EL (cell line): ENCODE data around the gene AMOTL1.

Experiments used
- DNase-seq: peaks from one replicate; pipeline ENCODE4 v3.0.0-alpha.2; 2016

The AMOTL1 gene

DNA sequence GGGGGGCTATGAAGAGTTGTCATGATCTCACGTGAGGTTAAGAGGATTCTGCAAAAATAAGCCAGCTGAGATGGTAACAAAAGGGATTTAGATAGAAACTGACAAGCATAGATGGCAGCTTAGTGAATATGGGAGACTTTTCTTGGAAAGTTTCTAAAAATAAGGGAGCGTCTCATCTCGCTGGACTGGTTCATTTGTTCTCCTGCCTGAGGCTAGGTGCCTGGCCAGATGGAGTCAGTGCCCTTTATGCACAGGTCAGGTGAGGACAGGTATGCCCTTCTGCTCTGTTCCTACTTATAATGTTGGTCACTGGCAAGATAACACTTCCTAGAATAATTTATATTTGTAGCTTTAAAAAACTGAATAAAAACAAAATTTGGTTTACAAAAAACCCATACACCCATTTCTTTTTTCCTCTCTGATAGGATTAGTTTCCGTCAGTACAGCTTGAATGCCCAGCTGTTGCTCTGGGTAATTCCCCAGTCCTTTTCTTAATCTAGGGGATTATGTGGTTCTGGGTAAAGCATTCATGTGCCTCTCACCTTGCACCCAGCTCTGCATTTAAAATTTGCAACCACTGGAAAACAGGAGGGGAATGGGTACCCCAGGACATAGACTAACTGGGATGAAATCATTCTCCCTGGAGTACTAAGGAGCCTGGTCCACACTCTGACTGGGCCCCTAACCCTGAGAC lies 90.0 kb downstream of the AMOTL1 start:
- no peak for DNase-seq

DNA sequence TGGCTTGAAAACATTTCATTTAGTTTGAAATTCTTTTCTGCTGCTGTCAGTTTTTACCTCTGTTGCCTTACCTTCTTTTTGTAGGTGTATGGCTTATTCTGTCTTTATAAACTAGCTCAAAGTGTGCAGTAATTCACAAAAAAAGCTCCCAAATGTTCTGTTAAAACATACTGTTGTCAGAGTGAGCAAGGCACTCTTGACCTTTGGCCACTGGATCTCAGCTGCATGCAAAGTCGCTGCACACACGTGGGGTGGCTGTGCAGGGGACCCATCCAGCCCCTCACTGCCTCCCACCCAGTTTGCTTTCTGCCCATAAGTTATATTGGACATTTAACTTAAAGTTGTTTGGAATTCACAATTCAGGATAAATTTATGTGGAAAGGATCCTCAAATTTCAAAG lies 92.2 kb downstream of the AMOTL1 start:
- DNase-seq = no peak

DNA sequence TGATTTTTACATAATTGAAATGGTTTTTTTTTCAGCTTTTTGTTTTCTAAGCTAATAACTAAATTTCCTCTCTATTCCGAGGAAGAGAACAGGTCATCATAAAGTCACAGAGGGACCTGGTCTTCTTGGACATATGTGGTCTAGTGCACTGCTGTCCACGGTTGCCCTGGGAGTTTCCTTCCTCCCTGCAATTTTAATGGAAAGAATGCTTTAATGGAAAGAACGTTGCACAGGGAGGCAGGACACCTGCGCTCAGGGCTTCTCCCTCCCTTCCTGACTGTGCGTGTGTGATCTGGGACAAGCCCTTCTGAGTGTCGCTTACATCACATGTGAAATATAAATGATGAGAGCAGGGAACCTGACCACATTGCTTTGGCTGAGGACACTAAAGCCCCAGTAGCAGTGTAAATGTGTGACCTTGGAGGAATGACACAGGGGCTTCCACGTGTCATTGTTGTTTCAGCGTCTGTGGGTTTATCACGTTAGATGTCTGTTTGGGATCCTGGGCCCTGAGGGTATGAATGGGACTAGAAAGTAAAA lies 93.2 kb downstream of the AMOTL1 start:
- DNase-seq = no peak

DNA sequence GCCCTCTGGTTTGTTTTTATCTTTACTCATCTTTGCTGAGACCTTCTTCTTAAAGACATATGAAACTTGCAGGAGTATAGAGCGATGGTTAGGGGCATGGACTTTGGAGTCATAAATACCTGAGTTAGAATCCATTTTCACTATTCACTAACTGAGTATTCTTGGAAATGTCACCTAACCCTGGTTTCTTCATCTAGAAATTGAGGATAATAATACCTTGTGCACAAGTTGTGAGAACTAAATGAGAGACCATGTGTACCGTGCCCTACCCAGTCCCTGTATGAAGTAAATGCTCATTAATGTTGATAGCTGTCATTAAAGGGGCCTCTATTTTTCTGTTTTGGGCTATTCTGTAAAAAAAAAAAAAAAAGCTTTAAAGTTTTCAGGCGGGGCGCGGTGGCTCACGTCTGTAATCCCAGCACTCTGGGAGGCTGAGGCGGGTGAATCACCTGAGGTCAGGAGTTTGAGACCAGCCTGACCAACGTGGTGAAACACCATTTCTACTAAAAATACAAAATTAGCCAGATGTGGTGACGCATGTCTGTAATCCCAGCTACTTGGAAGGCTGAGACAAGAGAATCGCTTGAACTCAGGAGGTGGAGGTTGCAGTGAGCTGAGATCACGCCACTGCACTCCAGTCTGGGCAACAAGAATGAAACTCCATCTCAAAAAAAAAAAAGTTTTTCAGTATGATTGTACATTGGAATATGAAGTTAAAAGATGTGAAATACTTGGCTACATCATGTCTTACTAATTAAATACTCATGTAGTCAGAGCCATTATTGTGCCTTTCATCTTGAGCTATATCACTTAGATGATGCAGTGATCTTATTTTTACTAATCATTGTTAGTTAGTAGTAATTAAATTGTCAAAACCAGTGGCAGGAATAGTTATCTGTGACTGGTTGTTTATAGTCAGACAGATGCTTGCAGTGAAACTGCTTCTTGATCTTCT lies 95.0 kb downstream of the AMOTL1 start:
- no peak for DNase-seq

DNA sequence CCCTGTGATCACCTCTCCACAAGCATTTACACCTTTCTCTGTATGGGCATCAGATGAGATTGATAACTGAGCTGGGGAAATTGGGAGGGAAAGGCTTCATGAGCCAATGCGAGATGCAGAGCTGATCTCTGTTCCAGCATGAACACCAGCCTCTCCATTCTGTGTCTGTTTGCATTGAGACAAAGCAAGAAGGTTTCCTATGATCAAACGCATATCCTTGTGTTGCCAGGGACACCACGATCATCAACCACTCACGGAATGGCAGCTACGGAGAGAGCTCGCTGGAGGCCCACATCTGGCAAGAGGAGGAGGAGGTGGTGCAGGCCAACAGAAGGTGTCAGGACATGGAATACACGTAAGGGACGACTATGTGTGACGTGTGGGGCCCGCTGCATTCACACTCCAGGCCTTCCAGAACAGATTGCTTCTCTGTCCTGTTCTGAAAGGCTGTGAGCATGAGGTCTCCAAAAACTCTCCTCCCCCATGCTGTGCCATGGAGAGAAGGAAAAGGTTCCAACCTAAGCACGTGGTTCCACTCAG lies 96.4 kb downstream of the AMOTL1 start:
- DNase-seq = no peak

DNA sequence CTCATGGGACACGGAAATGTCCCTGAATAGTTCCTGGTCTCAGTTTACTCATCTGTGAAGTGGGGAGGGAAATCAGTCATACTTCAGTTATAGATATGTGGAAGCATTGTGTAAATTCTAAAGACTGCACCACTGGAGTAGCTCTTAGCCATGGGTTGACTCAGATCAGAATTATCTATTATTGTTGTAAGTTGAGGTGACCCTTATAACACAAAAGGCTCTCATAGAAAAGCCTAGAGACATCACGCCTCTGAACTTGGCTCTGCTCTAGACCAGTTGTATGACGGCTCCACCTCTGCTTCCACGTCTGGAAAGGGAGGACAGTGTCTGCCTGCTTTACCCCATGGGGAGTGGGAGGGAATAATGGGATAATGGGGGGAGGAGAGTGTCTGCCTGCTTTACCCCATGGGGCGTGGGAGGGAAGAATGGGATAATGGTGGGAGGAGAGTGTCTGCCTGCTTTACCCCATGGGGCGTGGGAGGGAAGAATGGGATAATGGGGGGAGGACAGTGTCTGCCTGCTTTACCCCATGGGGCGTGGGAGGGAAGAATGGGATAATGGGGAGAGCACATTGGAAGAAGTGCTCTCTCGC lies 98.2 kb downstream of the AMOTL1 start:
- DNase-seq = no peak

DNA sequence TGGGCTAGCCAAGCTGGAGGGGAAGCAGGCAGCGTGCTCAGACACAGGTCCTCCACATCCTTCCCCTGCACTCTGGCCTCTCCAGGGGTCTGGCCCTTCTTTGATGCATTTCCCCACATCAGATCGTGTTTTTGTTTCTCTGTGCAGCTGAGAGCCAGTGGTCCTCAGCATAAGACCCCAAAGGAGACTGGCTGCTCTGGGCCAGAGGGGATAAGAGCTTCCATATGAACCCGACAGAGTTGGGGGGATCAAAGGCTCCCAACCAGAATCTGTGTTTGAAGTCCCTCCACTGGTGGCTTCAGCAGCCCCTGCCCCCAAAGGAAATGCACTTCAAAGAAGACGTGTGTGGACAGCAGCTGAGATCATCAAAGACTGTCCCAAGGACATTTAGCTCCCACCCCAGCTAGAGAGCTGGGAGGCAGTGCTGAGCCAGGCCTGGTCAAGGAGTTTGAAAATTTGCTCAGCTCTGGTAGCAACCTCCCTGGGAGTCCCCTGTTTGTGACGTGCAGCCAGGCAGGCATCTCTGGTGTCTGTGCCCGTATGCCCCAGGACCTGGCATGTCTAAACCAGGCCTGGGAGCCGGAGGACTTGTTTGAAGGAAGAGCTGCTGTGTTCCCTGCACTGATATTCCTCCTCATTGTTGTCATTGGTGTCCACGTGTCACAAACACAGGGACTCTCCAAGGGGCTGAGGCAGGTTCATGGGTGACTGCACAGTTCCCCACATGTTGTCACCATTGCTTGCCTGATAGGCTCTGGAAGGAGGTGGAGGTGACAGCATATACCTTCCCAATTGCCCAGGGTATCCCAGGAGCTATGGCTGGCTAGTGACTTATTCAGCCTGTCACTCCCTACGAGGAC lies 99.0 kb downstream of the AMOTL1 start:
- no peak for DNase-seq

DNA sequence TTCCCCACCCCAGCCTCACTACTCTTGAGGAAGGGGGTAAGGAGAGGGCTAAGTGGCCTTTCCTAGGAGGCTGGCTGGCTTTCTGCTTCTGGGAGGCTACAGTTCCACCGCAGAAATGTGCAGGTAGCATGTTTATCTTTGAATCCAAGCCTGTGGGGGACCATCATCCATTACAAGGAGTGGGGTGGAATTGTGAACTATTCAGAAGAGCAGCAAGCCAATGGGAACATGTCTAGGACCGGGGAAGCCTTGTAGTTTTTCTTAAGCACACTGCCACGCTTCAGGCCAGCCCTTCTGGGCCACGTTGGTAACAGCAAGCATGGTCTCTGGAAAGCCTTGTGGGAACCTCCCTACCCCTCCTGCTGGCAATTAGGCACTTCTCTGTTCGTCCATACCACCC lies 100.3 kb downstream of the AMOTL1 start:
- DNase-seq = no peak

DNA sequence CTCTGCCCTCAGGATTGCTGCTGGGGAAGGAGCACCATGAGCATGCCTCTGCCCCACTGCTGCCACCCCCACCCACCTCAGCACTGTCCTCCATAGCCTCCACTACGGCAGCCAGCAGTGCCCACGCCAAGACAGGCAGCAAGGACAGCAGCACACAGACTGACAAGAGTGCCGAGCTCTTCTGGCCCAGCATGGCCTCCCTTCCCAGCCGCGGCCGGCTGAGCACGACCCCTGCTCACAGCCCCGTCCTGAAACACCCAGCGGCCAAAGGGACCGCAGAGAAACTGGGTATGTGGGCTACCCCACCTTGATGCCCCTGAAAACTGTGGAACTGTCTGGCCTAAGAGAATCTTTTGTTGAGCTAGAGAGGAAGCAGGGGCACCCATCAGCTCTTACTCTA lies 101.0 kb downstream of the AMOTL1 start:
- DNase-seq = no peak

DNA sequence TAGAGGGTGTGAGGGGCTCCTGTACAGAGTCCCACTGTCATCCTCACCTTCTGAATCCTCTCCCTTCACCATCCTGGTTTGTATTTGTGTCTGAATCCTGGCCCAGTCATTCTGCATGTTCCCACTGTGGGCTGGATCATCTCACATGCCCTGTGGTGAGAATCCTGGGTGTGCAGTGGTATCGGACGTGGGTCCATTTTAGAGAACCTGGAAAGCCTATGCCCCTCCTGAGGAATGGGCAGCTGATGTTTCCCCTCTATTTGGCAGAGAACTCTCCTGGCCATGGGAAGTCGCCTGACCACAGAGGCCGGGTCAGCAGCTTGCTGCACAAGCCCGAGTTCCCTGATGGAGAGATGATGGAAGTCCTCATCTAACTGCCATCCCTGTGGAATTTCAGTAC lies 102.3 kb downstream of the AMOTL1 start:
- DNase-seq = no peak

DNA sequence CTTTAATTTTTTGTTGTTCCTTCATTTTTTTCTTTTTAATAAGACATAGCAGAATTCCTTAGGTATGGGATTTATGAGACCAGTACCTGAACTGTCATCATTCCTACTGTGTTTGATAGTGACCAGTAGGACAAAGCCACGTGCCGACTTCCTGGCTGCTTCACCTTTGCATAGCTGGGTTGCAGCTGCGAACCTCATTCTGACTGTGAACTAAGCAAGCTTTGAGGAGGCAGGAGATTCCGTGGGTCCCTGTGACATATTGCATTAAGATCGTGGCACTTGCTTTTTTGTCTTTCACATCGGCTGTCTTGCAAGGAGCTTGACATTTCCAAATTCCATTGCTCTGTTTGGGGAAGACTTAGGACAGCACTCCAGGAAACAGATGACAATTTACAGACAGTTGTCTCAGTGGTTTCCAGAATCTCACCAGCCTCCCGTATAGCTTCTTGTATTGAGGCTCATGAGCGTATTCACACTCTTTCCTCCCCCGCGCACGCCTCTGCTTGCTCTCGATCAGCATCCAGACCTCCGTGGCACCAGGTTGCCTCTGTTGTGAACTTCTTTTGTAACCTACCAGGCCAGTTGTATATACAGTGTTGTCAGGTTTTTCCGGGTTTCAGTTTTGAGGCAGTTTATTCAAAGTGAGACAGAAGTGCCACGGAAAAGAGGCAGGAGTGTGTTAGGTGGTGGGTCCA lies 103.5 kb downstream of the AMOTL1 start:
- no peak for DNase-seq

DNA sequence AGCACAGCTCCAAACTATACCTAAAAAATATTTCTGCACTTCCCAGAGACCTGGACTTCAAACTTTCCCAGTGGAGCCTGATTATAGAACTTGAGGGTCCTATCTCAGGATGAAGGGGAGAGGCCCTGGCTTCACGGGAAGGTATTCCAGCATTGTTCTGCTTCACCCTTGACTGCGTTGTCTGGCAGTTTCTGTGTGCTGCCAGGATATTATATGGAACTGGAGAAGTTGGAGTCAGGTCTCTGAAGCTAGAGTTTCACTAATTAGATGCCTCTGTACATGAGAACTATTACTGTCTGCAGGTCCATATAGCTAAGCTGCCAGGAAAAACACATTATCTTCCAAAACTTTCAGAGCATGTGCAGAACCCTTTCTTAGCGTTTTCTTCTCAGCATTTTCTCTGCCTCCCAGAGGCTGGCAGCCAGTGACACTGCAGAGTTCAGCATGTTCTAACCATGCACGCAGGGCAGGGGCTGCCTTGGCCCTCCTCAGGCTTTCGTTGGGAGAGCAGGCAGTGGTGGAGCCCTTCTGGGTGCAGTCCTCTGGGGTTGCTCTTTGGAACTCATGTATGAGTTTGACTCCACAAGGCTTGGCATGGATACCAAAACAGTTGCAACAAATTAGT lies 105.9 kb downstream of the AMOTL1 start:
- no peak for DNase-seq

DNA sequence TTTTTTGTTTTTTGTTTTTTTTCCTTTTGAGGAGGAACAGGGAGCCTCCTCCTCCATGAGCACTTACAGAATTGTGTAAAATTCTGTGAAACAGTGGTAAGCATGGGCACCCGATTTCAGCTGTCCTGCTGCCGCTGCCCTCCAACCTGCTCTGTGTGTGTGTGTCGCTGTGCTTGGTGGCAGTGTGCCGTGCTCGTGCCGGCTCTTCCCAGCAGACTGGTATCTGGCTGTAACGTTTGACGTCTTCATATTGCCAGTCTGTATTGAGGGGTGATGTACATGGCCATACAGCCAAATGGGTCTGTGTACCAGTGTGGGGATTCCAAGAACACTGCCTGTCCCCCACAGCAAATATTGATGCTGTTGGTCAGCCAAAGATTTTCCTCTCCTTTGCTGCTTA lies 108.1 kb downstream of the AMOTL1 start:
- no peak for DNase-seq

DNA sequence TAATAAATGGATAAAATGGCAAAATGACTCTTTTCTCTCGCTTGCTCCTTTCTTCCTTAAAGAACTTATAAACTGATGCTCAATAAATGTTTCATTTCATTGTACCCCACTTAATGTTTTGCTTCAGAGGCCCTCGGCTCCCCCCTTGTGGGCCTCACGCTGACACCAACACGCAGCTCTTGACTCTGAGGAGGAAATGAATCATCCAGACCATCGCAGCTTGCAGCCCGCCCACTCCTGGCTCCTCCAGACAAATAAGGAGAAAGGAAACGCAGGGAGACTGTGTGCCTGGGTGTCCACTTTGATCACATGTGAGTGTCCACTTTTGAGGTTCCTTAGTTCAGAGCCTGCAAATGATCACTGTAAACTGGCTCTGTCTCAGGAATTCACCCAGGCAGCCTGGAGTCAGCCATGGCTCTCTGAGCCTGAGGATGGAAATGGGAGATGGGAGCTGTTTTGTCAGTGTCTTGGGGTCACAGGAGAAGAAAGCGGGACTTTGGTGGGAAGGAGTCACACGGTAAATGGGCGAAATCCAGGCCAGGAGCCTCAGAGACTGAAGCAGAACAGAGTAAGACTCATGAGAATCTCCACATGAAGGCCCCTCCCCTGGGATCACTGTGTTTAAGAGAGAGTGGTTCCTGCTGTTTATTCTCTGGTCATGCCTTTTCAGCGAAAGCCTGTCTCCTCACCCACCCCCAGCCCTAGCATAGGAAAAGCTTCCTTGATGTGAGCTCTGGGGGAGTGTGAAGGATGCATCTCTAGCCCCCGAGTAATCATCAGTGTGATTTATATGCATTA lies 108.7 kb downstream of the AMOTL1 start:
- peak; percentile 96 for DNase-seq

DNA sequence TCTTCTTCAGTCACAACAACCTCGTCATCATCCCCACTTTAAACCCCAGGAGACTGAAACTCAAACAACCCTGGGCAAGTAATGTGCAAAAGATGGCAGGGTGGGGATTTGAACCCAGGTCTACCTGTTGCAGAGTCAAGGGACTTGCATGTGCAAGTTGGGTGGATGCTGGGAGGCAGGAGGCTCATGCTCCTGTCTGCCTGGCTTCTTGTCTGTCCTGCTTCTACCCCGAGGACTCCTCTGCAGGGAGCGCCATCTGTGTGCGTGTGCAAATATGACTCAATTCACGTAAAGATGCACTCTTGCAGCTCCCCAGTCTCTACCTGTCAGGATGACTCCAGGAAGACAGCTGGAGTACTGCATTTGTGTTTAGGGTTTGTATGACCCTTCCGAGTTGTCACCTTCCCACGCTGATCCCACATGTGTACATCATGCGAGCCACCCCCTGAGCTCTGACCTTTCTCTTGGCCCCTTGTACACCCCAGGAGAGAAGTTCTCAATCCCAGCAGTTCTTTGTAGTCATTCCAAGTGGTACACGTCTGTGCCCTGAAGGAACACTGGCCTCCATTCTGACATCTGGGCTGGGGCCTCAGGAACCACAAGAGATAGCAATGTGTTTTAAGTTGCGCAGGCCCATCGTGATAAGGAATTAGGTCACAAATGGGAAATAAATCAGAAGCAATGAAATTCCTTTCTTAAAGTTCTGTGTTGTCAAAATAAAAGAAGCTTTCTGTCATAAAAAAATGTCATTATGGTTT lies 109.5 kb downstream of the AMOTL1 start:
- no peak for DNase-seq

DNA sequence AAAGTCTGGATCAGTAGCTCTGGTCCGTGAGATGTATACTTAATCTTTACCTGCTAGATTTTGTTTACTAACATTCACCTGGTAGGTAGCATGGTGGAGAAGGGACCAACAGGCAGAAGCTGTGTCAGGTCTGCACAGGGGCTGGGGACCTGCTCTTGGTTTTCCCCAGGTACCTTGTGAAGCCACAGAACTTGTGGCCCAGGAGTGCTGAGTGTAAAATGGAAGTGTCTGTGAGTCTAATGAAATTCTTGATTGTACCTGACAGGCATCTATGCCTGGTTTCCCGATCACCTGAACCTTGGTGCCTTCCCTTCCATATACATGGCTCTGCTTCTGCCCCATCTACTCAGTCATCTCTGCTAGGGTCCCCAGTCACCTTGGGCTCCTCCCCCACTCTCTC lies 110.8 kb downstream of the AMOTL1 start:
- no peak for DNase-seq

DNA sequence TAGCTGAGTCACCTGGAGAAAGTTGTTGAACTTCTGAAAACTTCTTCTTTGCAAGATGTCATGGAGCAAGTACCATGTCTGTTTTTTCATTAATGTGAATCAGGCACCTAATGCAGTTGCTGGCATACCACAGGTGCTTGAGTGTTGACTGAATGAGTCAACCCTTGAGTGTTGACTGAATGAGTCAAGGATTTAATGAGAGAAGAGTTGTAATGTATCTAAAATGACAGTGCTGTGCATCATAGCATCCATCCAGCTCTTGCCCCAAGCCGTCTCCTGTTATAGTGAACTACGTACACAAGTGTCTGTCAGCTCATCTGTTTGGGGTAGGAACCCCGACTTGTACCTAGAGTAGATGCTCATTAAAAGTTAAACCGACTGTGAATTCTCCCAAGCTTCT lies 112.1 kb downstream of the AMOTL1 start:
- peak; percentile 26 for DNase-seq

DNA sequence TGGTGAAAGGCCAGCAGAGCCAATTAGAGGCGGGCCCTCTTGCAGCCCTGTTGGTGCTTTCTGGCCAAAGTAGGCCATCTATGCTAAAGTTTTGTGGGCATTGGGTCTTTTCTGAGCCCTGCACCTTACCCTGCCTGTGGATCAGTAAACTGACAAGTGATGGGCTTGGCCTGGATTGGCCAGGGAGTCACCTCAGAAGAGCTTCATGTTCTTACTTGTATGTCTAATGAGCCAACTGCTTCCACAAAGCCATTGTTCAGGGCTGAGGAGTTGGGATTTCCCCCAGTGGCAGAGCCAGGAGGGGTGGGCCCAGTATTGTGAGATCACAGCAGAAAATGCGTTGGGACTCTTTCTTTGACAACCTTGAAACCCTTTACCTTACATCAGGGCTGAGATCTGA lies 114.8 kb downstream of the AMOTL1 start:
- DNase-seq = no peak

DNA sequence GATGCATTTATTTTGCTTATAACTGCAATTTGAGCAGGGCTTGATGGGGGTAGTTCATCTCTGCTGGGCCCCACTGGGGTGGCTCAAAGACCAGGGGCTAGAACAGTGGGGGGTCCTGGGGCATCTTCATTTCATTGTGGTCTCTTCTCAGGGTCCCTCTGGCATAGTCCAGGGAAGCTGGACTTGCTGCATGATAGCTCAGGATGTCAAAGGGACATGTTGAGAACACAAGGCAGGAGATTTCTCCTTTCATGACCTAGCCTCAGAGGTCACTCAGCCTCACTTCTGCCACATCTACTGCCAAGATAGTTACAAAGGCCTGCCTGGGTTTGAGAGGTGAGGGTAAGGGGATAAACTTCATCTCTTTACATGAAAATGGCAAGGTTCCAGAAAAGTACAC lies 115.7 kb downstream of the AMOTL1 start:
- no peak for DNase-seq

DNA sequence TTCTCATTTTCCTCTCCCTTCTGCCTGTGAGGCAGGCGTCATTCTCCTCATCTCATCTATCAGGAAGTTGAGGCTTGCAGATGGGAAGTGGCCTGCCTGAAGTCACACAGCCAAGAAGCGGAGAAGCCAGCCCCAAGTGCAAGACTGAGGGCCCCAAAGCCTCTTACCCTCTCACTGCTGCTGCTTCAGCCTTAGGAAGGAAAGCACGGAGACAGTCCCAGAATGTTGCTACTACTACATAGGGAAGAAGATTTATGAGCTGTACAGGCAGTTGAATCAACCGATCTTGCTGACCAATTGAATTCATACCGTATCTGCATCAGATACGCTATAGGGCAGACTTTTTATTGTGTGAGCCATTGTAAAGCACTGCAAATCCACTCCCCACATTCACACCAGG lies 116.2 kb downstream of the AMOTL1 start:
- no peak for DNase-seq
